Hepatocyte (in vitro differentiated cells): ENCODE data around the gene DTNBP1. TPM values are rescaled to one million over a fixed set of nuclear protein-coding genes. Genes with fewer than 3 reads are reported as not detected.

ENCODE experiments used
- DNase-seq: peaks from one replicate; pipeline ENCODE4 v3.0.0-alpha.2; 2016; ENCODE audit warnings: low spot score
- H2AFZ ChIP-seq: fragments of 200-600 bp; sonication (generic); 2 replicates; pipeline ENCODE4 v1.6.0; 2016; ENCODE audit warnings: antibody characterized with exemption, mild to moderate bottlenecking
- H3K27ac ChIP-seq: fragments of 200-600 bp; sonication (generic); 2 replicates; pipeline ENCODE4 v1.5.1; 2016; ENCODE audit warnings: mild to moderate bottlenecking
- H3K27me3 ChIP-seq: fragments of 200-600 bp; sonication (generic); 2 replicates; pipeline ENCODE4 v1.6.1; 2016
- H3K36me3 ChIP-seq: fragments of 200-600 bp; sonication (generic); replicated peaks from 2 replicates; pipeline ENCODE4 v1.5.1; 2016; ENCODE audit warnings: low read depth; ENCODE audit not compliant: insufficient read depth
- H3K4me1 ChIP-seq: fragments of 200-600 bp; sonication (generic); 2 replicates; pipeline ENCODE4 v1.5.1; 2016; ENCODE audit warnings: mild to moderate bottlenecking, moderate library complexity; ENCODE audit not compliant: insufficient read depth
- H3K4me2 ChIP-seq: fragments of 200-600 bp; sonication (generic); 2 replicates; pipeline ENCODE4 v1.6.0; 2016
- H3K4me3 ChIP-seq: fragments of 200-600 bp; sonication (generic); 2 replicates; pipeline ENCODE4 v1.5.1; 2016; ENCODE audit warnings: mild to moderate bottlenecking
- H3K79me2 ChIP-seq: fragments of 200-600 bp; sonication (generic); 2 replicates; pipeline ENCODE4 v1.6.0; 2017; ENCODE audit warnings: mild to moderate bottlenecking
- H3K9me2 ChIP-seq: fragments of 200-600 bp; sonication (generic); replicated peaks from 2 replicates; pipeline ENCODE4 v1.6.0; 2017; ENCODE audit warnings: mild to moderate bottlenecking; ENCODE audit not compliant: insufficient read depth
- H3K9me3 ChIP-seq: fragments of 200-600 bp; sonication (generic); 2 replicates; pipeline ENCODE4 v1.5.1; 2016; ENCODE audit warnings: low read depth, mild to moderate bottlenecking
- H4K20me1 ChIP-seq: fragments of 200-600 bp; sonication (generic); 2 replicates; pipeline ENCODE4 v1.6.0; 2016; ENCODE audit warnings: mild to moderate bottlenecking; ENCODE audit not compliant: insufficient read depth, poor library complexity, severe bottlenecking
- CTCF ChIP-seq: fragments of 200-600 bp; sonication (generic); IDR thresholded peaks from 2 replicates; pipeline ENCODE4 v1.5.1; 2016; ENCODE audit warnings: antibody characterized with exemption, mild to moderate bottlenecking; ENCODE audit not compliant: poor library complexity
- EZH2 ChIP-seq: fragments of 200-600 bp; sonication (generic); IDR thresholded peaks from 2 replicates; pipeline ENCODE4 v1.6.1; 2016; ENCODE audit warnings: antibody characterized with exemption, mild to moderate bottlenecking, borderline replicate concordance
- EZH2phosphoT487 ChIP-seq: fragments of 200-600 bp; sonication (generic); IDR thresholded peaks from one replicate; pipeline ENCODE4 v1.6.1; 2018; ENCODE audit warnings: antibody characterized with exemption, mild to moderate bottlenecking, low read depth, moderate library complexity; ENCODE audit not compliant: unreplicated experiment, severe bottlenecking
- WGBS: methylation state at CpG from one replicate; pipeline ENCODE4 v1.1.6; 2016; ENCODE audit warnings: low lambda C conversion rate; ENCODE audit errors: missing lambda C conversion rate; 5-methylcytosine and 5-hydroxymethylcytosine counted together
- polyA plus RNA-seq: library from polyadenylated mRNA; unstranded; fragments of >200 nt; fragmentation: Nextera tagmentation; extraction: Ambion mirVana; gene quantifications from 2 replicates; pipeline ENCODE4 v1.2.1, GENCODE V29; 2016
- total RNA-seq: library from RNA; depleted of rRNA; stranded (reverse); fragments of >200 nt; gene quantifications from 2 replicates; pipeline ENCODE4 v1.2.3, GENCODE V29; 2014

DTNBP1 gene
- total and polyA plus RNA-seq, 2 experiments from 2014 or later = 3.4 to 25.6 TPM

GRCh38 chr6:15528870-15529269, 134.0 kb downstream of the DTNBP1 start:
- no peak overlapping the region for H2AFZ ChIP-seq
- no peaks in the 10 kb centered on the region for H4K20me1 ChIP-seq
- H3K4me1 ChIP-seq = no peaks in the 10 kb centered on the region
- H3K9me2 ChIP-seq = no peaks in the 10 kb centered on the region
- H3K4me3 ChIP-seq = no peak overlapping the region
- DNase-seq = no peak
- no peaks in the 10 kb centered on the region for H3K36me3 ChIP-seq
- 97% methylated on average over 9 of the region's 9 CpGs for WGBS
- no peaks in the 10 kb centered on the region for H3K9me3 ChIP-seq
- TF ChIP-seq CTCF = no peak
- no peak for TF ChIP-seq EZH2
- no peak for TF ChIP-seq EZH2phosphoT487
- no peaks in the 10 kb centered on the region for H3K79me2 ChIP-seq
- no peaks in the 10 kb centered on the region for H3K27me3 ChIP-seq
- no peak overlapping the region for H3K27ac ChIP-seq
- no peak overlapping the region for H3K4me2 ChIP-seq

- H3K4me2 ChIP-seq = no peak overlapping the region
- no peak overlapping the region for H3K27ac ChIP-seq
- no peak for TF ChIP-seq EZH2
- H3K27me3 ChIP-seq = no peaks in the 10 kb centered on the region
- no peaks in the 10 kb centered on the region for H3K4me1 ChIP-seq
- DNase-seq = no peak
- H2AFZ ChIP-seq = no peak overlapping the region
- no peaks in the 10 kb centered on the region for H3K79me2 ChIP-seq
- H4K20me1 ChIP-seq = no peaks in the 10 kb centered on the region
- H3K4me3 ChIP-seq = no peak overlapping the region
- no peaks in the 10 kb centered on the region for H3K36me3 ChIP-seq
- H3K9me2 ChIP-seq = no peaks in the 10 kb centered on the region
- H3K9me3 ChIP-seq = no peaks in the 10 kb centered on the region
- 93% methylated on average over 12 of the region's 12 CpGs for WGBS
These were observed 134.8 kb downstream of the DTNBP1 start for GRCh38 chr6:15527838-15528617.

DNA sequence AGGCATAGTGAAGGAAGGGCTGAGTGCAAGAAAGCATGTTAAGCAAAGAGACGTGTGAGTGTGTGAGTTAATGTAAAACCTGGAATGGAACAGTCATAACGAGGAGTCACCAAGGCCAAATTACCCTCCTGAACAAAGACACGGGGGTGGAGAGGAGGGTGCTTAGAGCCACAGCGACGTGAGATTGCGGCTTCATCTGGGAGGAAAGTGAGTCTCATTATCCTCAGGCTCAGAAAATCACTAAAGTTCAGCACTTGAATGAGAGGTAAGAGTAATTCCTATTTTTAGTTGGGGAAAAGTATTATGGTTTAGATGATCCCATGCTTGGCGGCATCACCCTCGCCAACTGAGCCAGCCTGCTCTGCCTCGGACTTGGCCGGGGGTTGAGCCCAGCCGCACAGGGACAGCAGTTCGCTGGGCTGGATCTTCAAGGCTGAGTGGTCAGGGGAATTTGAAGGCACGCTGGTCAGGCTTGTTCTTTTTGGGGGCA, 136.6 kb downstream of the DTNBP1 start:
- 82% methylated on average over 13 of the region's 13 CpGs for WGBS
- no peak overlapping the region for H3K4me2 ChIP-seq
- no peak overlapping the region for H2AFZ ChIP-seq
- H3K9me2 ChIP-seq = no peaks in the 10 kb centered on the region
- DNase-seq = no peak
- TF ChIP-seq CTCF (no peak), EZH2phosphoT487 (no peak), EZH2 (no peak)
- no peaks in the 10 kb centered on the region for H4K20me1 ChIP-seq
- no peaks in the 10 kb centered on the region for H3K36me3 ChIP-seq
- H3K27ac ChIP-seq = peak overlapping the region; percentile 6
- H3K9me3 ChIP-seq = no peaks in the 10 kb centered on the region
- H3K27me3 ChIP-seq = no peaks in the 10 kb centered on the region
- no peaks in the 10 kb centered on the region for H3K4me1 ChIP-seq
- H3K4me3 ChIP-seq = no peak overlapping the region
- H3K79me2 ChIP-seq = no peaks in the 10 kb centered on the region

DNA sequence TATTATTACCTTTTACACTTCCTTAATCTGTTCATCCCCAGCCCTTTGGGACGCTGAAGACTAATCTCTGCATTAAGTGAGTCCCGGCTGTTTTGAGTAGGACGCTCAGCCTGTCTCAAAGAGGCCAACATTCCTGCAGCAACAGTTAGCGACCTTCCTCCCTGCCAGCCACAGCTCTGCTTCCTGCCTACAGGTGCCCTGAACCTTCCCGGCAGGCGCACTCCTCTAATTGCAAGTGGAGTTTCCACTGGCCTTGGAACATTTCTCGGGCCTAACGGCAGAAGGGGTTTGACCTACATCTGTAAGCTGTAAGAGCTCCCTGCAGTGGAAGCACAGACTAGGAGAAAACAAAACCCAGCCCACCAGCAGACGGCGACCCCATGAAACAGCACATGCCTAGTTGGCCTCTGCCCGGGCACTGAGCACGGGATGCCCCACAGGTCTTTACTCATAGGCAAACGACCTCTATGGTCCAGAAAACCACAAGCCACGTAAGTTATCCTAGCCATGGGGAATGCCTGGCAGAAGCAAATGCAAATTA, 137.9 kb downstream of the DTNBP1 start:
- Histone ChIP-seq H3K4me2 (no peak overlapping the region), H3K36me3 (no peaks in the 10 kb centered on the region), H3K9me2 (no peaks in the 10 kb centered on the region), H3K27me3 (no peaks in the 10 kb centered on the region), H3K4me1 (no peaks in the 10 kb centered on the region), H2AFZ (no peak overlapping the region), H3K9me3 (no peaks in the 10 kb centered on the region), H3K79me2 (no peaks in the 10 kb centered on the region), H3K27ac (no peak overlapping the region), H3K4me3 (no peak overlapping the region), H4K20me1 (no peaks in the 10 kb centered on the region)
- TF ChIP-seq CTCF (no peak), EZH2 (no peak), EZH2phosphoT487 (no peak)
- 97% methylated on average over 14 of the region's 14 CpGs for WGBS
- DNase-seq = no peak
